Measurements from ENCODE around the gene PLEKHD1. TPM values are rescaled to one million over a fixed set of nuclear protein-coding genes. Genes with fewer than 3 reads are reported as not detected.

Gene PLEKHD1
- total RNA-seq, 1 donor from 2014 or later, result 0.05 TPM

DNA sequence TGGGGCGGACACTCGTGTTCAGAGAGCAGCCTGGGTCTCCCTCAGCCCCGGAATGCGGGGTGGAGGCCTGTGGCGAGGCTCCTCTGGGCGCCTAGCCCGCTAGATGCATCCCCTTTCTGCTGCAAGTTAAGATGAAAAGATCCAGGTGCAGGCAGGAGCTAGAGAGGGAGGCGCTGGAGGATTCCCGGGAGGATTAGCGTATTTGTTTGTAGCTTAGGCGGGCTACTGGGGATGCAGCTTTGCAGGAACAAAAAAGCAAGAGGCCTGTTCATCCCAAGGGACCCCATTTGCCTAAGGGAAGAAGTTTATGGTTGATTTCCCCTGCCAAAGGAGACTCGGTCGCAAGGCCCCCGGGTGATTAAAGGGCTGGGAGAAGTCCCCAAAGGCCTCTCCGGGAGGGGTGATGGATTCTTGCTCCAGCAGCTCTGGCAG is 89.3 kb downstream of the PLEKHD1 start:
- peaks cover 3% of the 10 kb centered on the region for H3K4me1 Mint-ChIP-seq (ENCODE audit: low read depth, unreplicated experiment)
- H3K27ac Mint-ChIP-seq (ENCODE audit: unreplicated experiment), result no peak overlapping the region
- H3K9ac ChIP-seq (ENCODE audit: low read length), result no peak overlapping the region
- no peak for FAIRE-seq
- peaks cover 3% of the 10 kb centered on the region for H3K4me1 ChIP-seq (ENCODE audit: insufficient read depth, low read length)
- DNase-seq (ENCODE audit: low read depth), result no peak
- H3K36me3 Mint-ChIP-seq (ENCODE audit: low read depth, unreplicated experiment), result no peaks in the 10 kb centered on the region
- peak; percentile 84 for TF ChIP-seq EZH2 (IDR thresholded peaks at IDR 0.05; ENCODE audit: insufficient read depth, low read length)
- TF ChIP-seq, protein P1, sequence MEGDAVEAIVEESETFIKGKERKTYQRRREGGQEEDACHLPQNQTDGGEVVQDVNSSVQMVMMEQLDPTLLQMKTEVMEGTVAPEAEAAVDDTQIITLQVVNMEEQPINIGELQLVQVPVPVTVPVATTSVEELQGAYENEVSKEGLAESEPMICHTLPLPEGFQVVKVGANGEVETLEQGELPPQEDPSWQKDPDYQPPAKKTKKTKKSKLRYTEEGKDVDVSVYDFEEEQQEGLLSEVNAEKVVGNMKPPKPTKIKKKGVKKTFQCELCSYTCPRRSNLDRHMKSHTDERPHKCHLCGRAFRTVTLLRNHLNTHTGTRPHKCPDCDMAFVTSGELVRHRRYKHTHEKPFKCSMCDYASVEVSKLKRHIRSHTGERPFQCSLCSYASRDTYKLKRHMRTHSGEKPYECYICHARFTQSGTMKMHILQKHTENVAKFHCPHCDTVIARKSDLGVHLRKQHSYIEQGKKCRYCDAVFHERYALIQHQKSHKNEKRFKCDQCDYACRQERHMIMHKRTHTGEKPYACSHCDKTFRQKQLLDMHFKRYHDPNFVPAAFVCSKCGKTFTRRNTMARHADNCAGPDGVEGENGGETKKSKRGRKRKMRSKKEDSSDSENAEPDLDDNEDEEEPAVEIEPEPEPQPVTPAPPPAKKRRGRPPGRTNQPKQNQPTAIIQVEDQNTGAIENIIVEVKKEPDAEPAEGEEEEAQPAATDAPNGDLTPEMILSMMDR (IDR thresholded peaks at IDR 0.05; ENCODE audit: insufficient read depth, low read depth, low read length), result no peak
- H3K36me3 ChIP-seq (ENCODE audit: insufficient read depth, low read length), result no peaks in the 10 kb centered on the region
- peak overlapping the region; percentile 91 for H3K4me2 ChIP-seq (ENCODE audit: low read length)
- no peak overlapping the region for H3K4me3 ChIP-seq (ENCODE audit: insufficient read depth, low read depth, low read length)
- peaks cover 55% of the 10 kb centered on the region for H3K27me3 Mint-ChIP-seq (ENCODE audit: low read depth, unreplicated experiment)
- H4K20me1 ChIP-seq (ENCODE audit: insufficient read depth, low read length), result no peaks in the 10 kb centered on the region
- H3K4me3 Mint-ChIP-seq (ENCODE audit: unreplicated experiment), result no peak overlapping the region
- no peak overlapping the region for H3K27ac ChIP-seq (ENCODE audit: low read depth, low read length)
- H3K9me3 Mint-ChIP-seq (ENCODE audit: unreplicated experiment), result peaks cover 2% of the 10 kb centered on the region
- H2AFZ ChIP-seq (ENCODE audit: low read depth, low read length), result peak overlapping the region; percentile 1
- H3K79me2 ChIP-seq (ENCODE audit: insufficient read depth, low read length), result no peaks in the 10 kb centered on the region
- H3K27me3 ChIP-seq (ENCODE audit: insufficient read depth, low read length), result peaks cover 55% of the 10 kb centered on the region
- no peaks in the 10 kb centered on the region for H3K9me3 ChIP-seq (ENCODE audit: insufficient read depth, low read depth, low read length)

GRCh38 chr14:69574263-69574953 is 89.9 kb downstream of the PLEKHD1 start, which contains the start of gene CCDC177:
Gene CCDC177, minus strand, starts transcription at chr14:69574871. Its CDS starts 1,249 bp downstream, at chr14:69573622.
- Histone ChIP-seq H3K9ac (ENCODE audit: low read length) (no peak within 1 kb of the TSS), H3K4me1 (ENCODE audit: insufficient read depth, low read length) (peaks cover 3% of the 10 kb centered on the region), H3K36me3 (ENCODE audit: insufficient read depth, low read length) (no peaks in the 10 kb centered on the region), H3K4me2 (ENCODE audit: low read length) (peak within 1 kb of the TSS; percentile 91), H4K20me1 (ENCODE audit: insufficient read depth, low read length) (no peaks in the 10 kb centered on the region), H3K27ac (ENCODE audit: low read depth, low read length) (no peak within 1 kb of the TSS), H2AFZ (ENCODE audit: low read depth, low read length) (peak within 1 kb of the TSS; percentile 90), H3K4me3 (ENCODE audit: insufficient read depth, low read depth, low read length) (peak within 1 kb of the TSS; percentile 51), H3K9me3 (ENCODE audit: insufficient read depth, low read depth, low read length) (no peaks in the 10 kb centered on the region), H3K79me2 (ENCODE audit: insufficient read depth, low read length) (no peaks in the 10 kb centered on the region), H3K27me3 (ENCODE audit: insufficient read depth, low read length) (peaks cover 50% of the 10 kb centered on the region)
- DNase-seq (ENCODE audit: low read depth) (no peak), FAIRE-seq (no peak)
- Mint-ChIP-seq H3K27me3 (ENCODE audit: low read depth, unreplicated experiment) (peaks cover 55% of the 10 kb centered on the region), H3K4me1 (ENCODE audit: low read depth, unreplicated experiment) (peaks cover 3% of the 10 kb centered on the region), H3K36me3 (ENCODE audit: low read depth, unreplicated experiment) (no peaks in the 10 kb centered on the region), H3K9me3 (ENCODE audit: unreplicated experiment) (peaks cover 2% of the 10 kb centered on the region), H3K27ac (ENCODE audit: unreplicated experiment) (peak within 1 kb of the TSS; percentile 49), H3K4me3 (ENCODE audit: unreplicated experiment) (peak within 1 kb of the TSS; percentile 77)
- peak; percentile 39 for TF ChIP-seq EZH2 (IDR thresholded peaks at IDR 0.05; ENCODE audit: insufficient read depth, low read length)
- TF ChIP-seq, protein P1 (IDR thresholded peaks at IDR 0.05; ENCODE audit: insufficient read depth, low read depth, low read length), result peak; percentile 88

DNA sequence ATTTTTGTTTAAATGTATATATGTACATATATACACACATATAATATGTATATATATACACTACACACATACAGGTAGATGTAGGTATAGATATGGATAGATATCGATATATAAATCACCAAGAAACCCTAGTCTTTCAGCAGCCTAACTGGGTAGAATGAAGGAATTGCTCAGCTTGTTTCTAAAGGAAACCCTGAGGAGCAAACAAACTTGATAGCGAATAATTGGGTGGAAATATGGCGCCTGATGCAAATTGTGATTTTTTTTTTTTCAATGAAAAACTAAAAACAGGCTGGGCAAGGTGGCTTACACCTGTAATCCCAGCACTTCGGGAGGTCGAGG is 90.4 kb downstream of the PLEKHD1 start:
- Histone ChIP-seq H3K4me1 (ENCODE audit: insufficient read depth, low read length) (peaks cover 8% of the 10 kb centered on the region), H2AFZ (ENCODE audit: low read depth, low read length) (peak overlapping the region; percentile 90), H3K9ac (ENCODE audit: low read length) (no peak overlapping the region), H4K20me1 (ENCODE audit: insufficient read depth, low read length) (no peaks in the 10 kb centered on the region), H3K4me2 (ENCODE audit: low read length) (peak overlapping the region; percentile 91), H3K4me3 (ENCODE audit: insufficient read depth, low read depth, low read length) (no peak overlapping the region), H3K79me2 (ENCODE audit: insufficient read depth, low read length) (no peaks in the 10 kb centered on the region), H3K27me3 (ENCODE audit: insufficient read depth, low read length) (peaks cover 45% of the 10 kb centered on the region), H3K9me3 (ENCODE audit: insufficient read depth, low read depth, low read length) (no peaks in the 10 kb centered on the region), H3K27ac (ENCODE audit: low read depth, low read length) (no peak overlapping the region), H3K36me3 (ENCODE audit: insufficient read depth, low read length) (no peaks in the 10 kb centered on the region)
- Mint-ChIP-seq H3K27ac (ENCODE audit: unreplicated experiment) (no peak overlapping the region), H3K4me3 (ENCODE audit: unreplicated experiment) (peak overlapping the region; percentile 77), H3K27me3 (ENCODE audit: low read depth, unreplicated experiment) (peaks cover 53% of the 10 kb centered on the region), H3K9me3 (ENCODE audit: unreplicated experiment) (peaks cover 2% of the 10 kb centered on the region), H3K36me3 (ENCODE audit: low read depth, unreplicated experiment) (no peaks in the 10 kb centered on the region), H3K4me1 (ENCODE audit: low read depth, unreplicated experiment) (peaks cover 3% of the 10 kb centered on the region)
- DNase-seq (ENCODE audit: low read depth) (no peak), FAIRE-seq (no peak)
- no peak for TF ChIP-seq EZH2 (IDR thresholded peaks at IDR 0.05; ENCODE audit: insufficient read depth, low read length)
- TF ChIP-seq, protein P1 (IDR thresholded peaks at IDR 0.05; ENCODE audit: insufficient read depth, low read depth, low read length), result no peak
